HL-60 (cell line): ENCODE measurements around the gene TAS2R43.
"Not testable (repeated sequence)": the region's sequence is repeated elsewhere in the genome, so short reads cannot be mapped to it uniquely, and the experiment has no call there.

Experiments used
- DNase-seq, 2 experiments: peaks; one replicate each; pipeline ENCODE4 v3.0.0-alpha.2; 2010 to 2020; ENCODE audit warnings: low read depth in 1 of 2, low spot score in 1 of 2
- H3K27ac ChIP-seq: fragments of 250-450 bp; sonication (Bioruptor Pico); replicated peaks from 2 replicates; pipeline ENCODE4 v1.5.1; 2020; ENCODE audit warnings: mild to moderate bottlenecking, moderate library complexity
- H3K27me3 ChIP-seq: fragments of 250-450 bp; sonication (Bioruptor Pico); 2 replicates; pipeline ENCODE4 v1.5.1; 2021; ENCODE audit warnings: mild to moderate bottlenecking, moderate library complexity; ENCODE audit not compliant: insufficient read depth, poor library complexity, severe bottlenecking
- H3K4me3 ChIP-seq: replicated peaks from 2 replicates; pipeline ENCODE4 v1.5.1; 2011; ENCODE audit warnings: mild to moderate bottlenecking, control low read depth, low read length; ENCODE audit not compliant: insufficient read depth
- CTCF ChIP-seq: IDR thresholded peaks from one replicate; pipeline ENCODE4 v1.5.1; 2011; ENCODE audit warnings: low read length, control low read depth, inconsistent platforms; ENCODE audit not compliant: insufficient read depth
- GABPA ChIP-seq: IDR thresholded peaks from 2 replicates; pipeline ENCODE4 v1.6.1; 2012; ENCODE audit warnings: low read depth
- POLR2AphosphoS5 ChIP-seq: IDR thresholded peaks from 2 replicates; pipeline ENCODE4 v1.6.1; 2012; ENCODE audit warnings: low read depth
- REST ChIP-seq: IDR thresholded peaks from 2 replicates; pipeline ENCODE4 v1.6.1; 2012; ENCODE audit warnings: low read depth; ENCODE audit not compliant: insufficient replicate concordance
- SPI1 ChIP-seq: IDR thresholded peaks from 2 replicates; pipeline ENCODE4 v1.6.1; 2012; ENCODE audit warnings: low read depth, mild to moderate bottlenecking, borderline replicate concordance

TAS2R43 gene

GRCh38 chr12:11106288-11106687 is 14.2 kb upstream of the TAS2R43 start:
- H3K27me3 ChIP-seq: no peaks in the 10 kb centered on the region
- TF ChIP-seq SPI1: no peak
- no peak for TF ChIP-seq CTCF
- TF ChIP-seq POLR2AphosphoS5: no peak
- no peak for TF ChIP-seq GABPA
- TF ChIP-seq REST: no peak
- DNase-seq: no peak
- H3K27ac ChIP-seq: no peak overlapping the region
- H3K4me3 ChIP-seq: no peak overlapping the region

- no peaks in the 10 kb centered on the region for H3K27me3 ChIP-seq
- TF ChIP-seq GABPA: no peak
- TF ChIP-seq REST: no peak
- no peak for TF ChIP-seq POLR2AphosphoS5
- no peak for TF ChIP-seq SPI1
- TF ChIP-seq CTCF: no peak
- no peak overlapping the region for H3K27ac ChIP-seq
- DNase-seq: no peak
- H3K4me3 ChIP-seq: no peak overlapping the region
Observed at GRCh38 chr12:11105546-11105945, 13.4 kb upstream of the TAS2R43 start.

- not testable (repeated sequence) for H3K4me3 ChIP-seq, H3K27ac ChIP-seq, DNase-seq, H3K27me3 ChIP-seq
Observed at GRCh38 chr12:11094910-11095309, 2.8 kb upstream of the TAS2R43 start.

GRCh38 chr12:11089246-11089645 is 2.9 kb downstream of the TAS2R43 start:
- TF ChIP-seq CTCF (no peak), GABPA (no peak), REST (no peak), SPI1 (no peak), POLR2AphosphoS5 (no peak)

More at GRCh38 chr12:11089246-11089645, 2.9 kb downstream of the TAS2R43 start:
- H3K4me3 ChIP-seq: no peak overlapping the region
- H3K27me3 ChIP-seq: no peaks in the 10 kb centered on the region
- no peak overlapping the region for H3K27ac ChIP-seq
- no peak for DNase-seq
